Endothelial cell of umbilical vein (primary cell): ENCODE data around the gene RHEX. TPM values are rescaled to one million over a fixed set of nuclear protein-coding genes. Genes with fewer than 3 reads are reported as not detected.

ENCODE experiments used
- BruUV-seq: library from RNA; stranded (reverse); fragments of 400-500 nt; replicated peaks from 2 replicates; lab custom pipeline; 2021; lab: Mats Ljungman, UMichigan
- CTCF ChIA-PET: fragments of 300-600, 350-600 bp; sonication (Branson Sonifier 250); formaldehyde crosslinking; loops from one replicate; lab custom pipeline; 2021; ENCODE audit warnings: antibody characterized with exemption, inconsistent platforms; lab: Charles Lee
- POLR2A ChIA-PET: fragments of 300-600, 350-600 bp; sonication (Branson Sonifier 250); formaldehyde crosslinking; loops from one replicate; lab custom pipeline; 2021; ENCODE audit warnings: antibody characterized with exemption, inconsistent platforms; lab: Charles Lee
- DNase-seq: peaks from one replicate; pipeline ENCODE4 v3.0.0-alpha.2; 2011; ENCODE audit warnings: low read depth, low spot score
- FAIRE-seq: peaks from 2 replicates; lab custom pipeline; 2011; peaks lifted over from hg19 to GRCh38; lab: Jason Lieb, UNC
- H2AFZ ChIP-seq: 2 replicates; pipeline ENCODE4 v1.6.0; 2012; ENCODE audit warnings: low read depth, low read length, control low read depth, inconsistent platforms
- H3K27ac ChIP-seq: 2 replicates; pipeline ENCODE4 v1.5.1; 2011; ENCODE audit warnings: low read depth, mild to moderate bottlenecking, control low read depth, low read length, moderate library complexity; ENCODE audit not compliant: insufficient read depth
- H3K27me3 ChIP-seq, 2 experiments: 2 replicates each; pipeline versions ENCODE4 v1.6.0 to v1.6.1; 2011; ENCODE audit warnings: low read length in 2 of 2, mixed read lengths in 1 of 2; ENCODE audit not compliant: control insufficient read depth in 2 of 2, insufficient read depth in 2 of 2
- H3K36me3 ChIP-seq, 2 experiments: 2 replicates in 1 of 2; 3 replicates in 1 of 2; pipeline ENCODE4 v1.5.1; 2011; ENCODE audit warnings: low read length in 2 of 2, mild to moderate bottlenecking in 1 of 2, moderate library complexity in 1 of 2; ENCODE audit not compliant: control insufficient read depth in 2 of 2, insufficient read depth in 2 of 2; ENCODE audit errors: extremely low read depth in 1 of 2
- H3K4me1 ChIP-seq: 3 replicates; pipeline ENCODE4 v1.5.1; 2011; ENCODE audit warnings: mild to moderate bottlenecking, low read length; ENCODE audit not compliant: control insufficient read depth, insufficient read depth; ENCODE audit errors: extremely low read depth
- H3K4me2 ChIP-seq: 2 replicates; pipeline ENCODE4 v1.6.1; 2011; ENCODE audit warnings: low read length, control low read depth, mixed read lengths; ENCODE audit not compliant: insufficient read depth
- H3K4me3 ChIP-seq, 3 experiments: fragments of 200-600 bp in 1 of 3; sonication (generic), shearing (Covaris generic) in 1 of 3; replicated peaks in 1 of 3; 2 replicates each; pipeline ENCODE4 v1.5.1; 2011 to 2016; ENCODE audit warnings: control low read depth in 3 of 3, low read length in 3 of 3, mild to moderate bottlenecking in 2 of 3, inconsistent platforms in 1 of 3, low read depth in 1 of 3, moderate library complexity in 1 of 3; ENCODE audit not compliant: insufficient read depth in 1 of 3
- H3K79me2 ChIP-seq: 2 replicates; pipeline ENCODE4 v1.6.0; 2012; ENCODE audit warnings: low read length, inconsistent platforms; ENCODE audit not compliant: control insufficient read depth, insufficient read depth
- H3K9ac ChIP-seq: replicated peaks from 2 replicates; pipeline ENCODE3; 2011; ENCODE audit warnings: low read length, control low read depth; ENCODE audit not compliant: insufficient read depth; ENCODE audit errors: extremely low read depth
- H3K9me1 ChIP-seq: replicated peaks from 3 replicates; pipeline ENCODE4 v1.6.0; 2011; ENCODE audit warnings: mild to moderate bottlenecking, low read length; ENCODE audit not compliant: control insufficient read depth, insufficient read depth; ENCODE audit errors: extremely low read depth
- H3K9me3 ChIP-seq: replicated peaks from 2 replicates; pipeline ENCODE4 v1.5.1; 2012; ENCODE audit warnings: low read length, inconsistent platforms; ENCODE audit not compliant: control insufficient read depth, insufficient read depth
- H4K20me1 ChIP-seq: replicated peaks from 2 replicates; pipeline ENCODE3; 2011; ENCODE audit warnings: mild to moderate bottlenecking, low read length; ENCODE audit not compliant: control insufficient read depth, insufficient read depth; ENCODE audit errors: extremely low read depth
- CTCF ChIP-seq, 2 donors: IDR thresholded peaks; 1 replicate in 1 of 2; 2 replicates in 1 of 2; pipeline ENCODE4 v1.5.1; 2011; ENCODE audit warnings: low read length in 2 of 2, mild to moderate bottlenecking in 2 of 2, moderate library complexity in 2 of 2, control low read depth in 1 of 2, inconsistent platforms in 1 of 2, low read depth in 1 of 2; ENCODE audit not compliant: insufficient read depth in 1 of 2; ENCODE audit errors: extremely low read depth in 1 of 2
- EZH2 ChIP-seq: IDR thresholded peaks from 2 replicates; pipeline ENCODE4 v1.6.1; 2012; ENCODE audit warnings: borderline replicate concordance, low read depth, mild to moderate bottlenecking, moderate library complexity, low read length, inconsistent platforms; ENCODE audit not compliant: severe bottlenecking
- FOS ChIP-seq: IDR thresholded peaks from 2 replicates; pipeline ENCODE4 v1.6.1; 2011; ENCODE audit warnings: mild to moderate bottlenecking, low read length, moderate library complexity, borderline replicate concordance; ENCODE audit not compliant: insufficient read depth
- GATA2 ChIP-seq: IDR thresholded peaks from 2 replicates; pipeline ENCODE4 v1.7.0; 2011; ENCODE audit warnings: low read depth, mild to moderate bottlenecking, moderate library complexity, mixed read lengths, low read length; ENCODE audit not compliant: insufficient read length, insufficient read depth
- JUN ChIP-seq: IDR thresholded peaks from 2 replicates; pipeline ENCODE4 v1.6.1; 2011; ENCODE audit warnings: borderline replicate concordance, low read depth; ENCODE audit not compliant: insufficient read length, insufficient read depth
- MYC ChIP-seq: IDR thresholded peaks from one replicate; pipeline ENCODE4 v1.6.1; 2011; ENCODE audit warnings: mild to moderate bottlenecking, low read depth, low read length
- POLR2A ChIP-seq: IDR thresholded peaks from 2 replicates; pipeline ENCODE4 v1.6.1; 2012; ENCODE audit warnings: low read depth, mild to moderate bottlenecking, control low read depth, low read length
- POLR2AphosphoS5 ChIP-seq: IDR thresholded peaks from 2 replicates; pipeline ENCODE4 v1.6.1; 2012; ENCODE audit warnings: low read depth, mild to moderate bottlenecking, control low read depth, low read length, moderate library complexity; ENCODE audit not compliant: insufficient read depth
- dilution Hi-C: fragments of 300-500 bp; cut with MboI; formaldehyde crosslinking; loops from one replicate; pipeline ENCODE4 v1.15.0; 2019; ENCODE audit warnings: low sequenced_read_pairs; ENCODE audit not compliant: extremely low pct_ligation_motif_present
- intact Hi-C: fragments of 100-400 bp; cut with micrococcal nuclease; formaldehyde crosslinking; loops from one replicate; pipeline ENCODE4 v1.10.0; 2022
- polyA plus RNA-seq, 4 experiments: library from polyadenylated mRNA; depleted of rRNA in 3 of 4; stranded (reverse) in 3 of 4; unstranded in 1 of 4; fragments of >200 nt; gene quantifications; 2 replicates each; pipeline versions ENCODE4 v1.2.1 to v1.2.3, GENCODE V29; 2011 to 2012; ENCODE audit warnings: missing spikeins in 1 of 4
- total RNA-seq: library from RNA; stranded (reverse); gene quantifications from 2 replicates; pipeline ENCODE4 v1.2.3, GENCODE V29; 2021
- TF ChIP-seq, protein P1 (sequence below): IDR thresholded peaks from 2 replicates; pipeline ENCODE4 v1.6.1; 2011; ENCODE audit not compliant: insufficient read depth, insufficient read length

The RHEX gene
- total and polyA plus RNA-seq, 2 donors (not counting 3 experiments of a cell fraction or from before 2014, with no cell fraction given) = not detected

GRCh38 chr1:206105464-206105995 lies 52.6 kb downstream of the RHEX start:
- TF ChIP-seq POLR2AphosphoS5 (no peak), EZH2 (no peak), JUN (no peak), FOS (no peak), POLR2A (no peak), GATA2 (no peak), MYC (no peak), CTCF (IDR thresholded peaks at IDR 0.05; ENCODE audit: extremely low read depth in 1 of 2, insufficient read depth in 1 of 2, low read depth in 1 of 2, low read length in 2 of 2) (no peak)
- TF ChIP-seq, protein P1, sequence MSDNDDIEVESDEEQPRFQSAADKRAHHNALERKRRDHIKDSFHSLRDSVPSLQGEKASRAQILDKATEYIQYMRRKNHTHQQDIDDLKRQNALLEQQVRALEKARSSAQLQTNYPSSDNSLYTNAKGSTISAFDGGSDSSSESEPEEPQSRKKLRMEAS = no peak
- CTCF ChIA-PET = interaction anchor here (0.7 to 6.9 kb wide), 19 partner anchors 9 to 446 kb away, joined by 3 to 319 read pairs (median 7); no protein-coding TSS in a partner anchor
- FAIRE-seq (peak; percentile 74), DNase-seq (peak; percentile 24)
- no peaks in the 10 kb centered on the region for H3K79me2 ChIP-seq
- no peaks in the 10 kb centered on the region for H3K9me3 ChIP-seq
- H4K20me1 ChIP-seq = no peaks in the 10 kb centered on the region
- H2AFZ ChIP-seq = no peak overlapping the region
- peaks cover 5% of the 10 kb centered on the region for H3K4me1 ChIP-seq
- H3K4me3 ChIP-seq = no peak overlapping the region
- intact Hi-C loops = loop anchor here (5.0 kb wide), 1 partner anchor 313 kb away; no protein-coding TSS in a partner anchor
- POLR2A ChIA-PET = no interaction called here
- H3K27ac ChIP-seq = no peak overlapping the region
- no peaks in the 10 kb centered on the region for H3K9me1 ChIP-seq
- no peak overlapping the region for H3K4me2 ChIP-seq
- H3K27me3 ChIP-seq = peaks cover 0 to 6% of the 10 kb centered on the region in 2 experiments
- BruUV-seq = no TSS peak
- dilution Hi-C loops = loop anchor here (25.0 kb wide), 1 partner anchor 118 kb away; no protein-coding TSS in a partner anchor
- H3K9ac ChIP-seq = no peak overlapping the region
- no peaks in the 10 kb centered on the region for H3K36me3 ChIP-seq
